Activated naive CD8-positive, alpha-beta T cell (primary cell): ENCODE results near the gene BAG3.

Source experiments
- H3K27ac Mint-ChIP-seq: one replicate; pipeline ENCODE4 v1.8.0; 2021; ENCODE audit warnings: mixed read lengths
- H3K27me3 Mint-ChIP-seq: one replicate; pipeline ENCODE4 v1.8.0; 2021; ENCODE audit warnings: mixed read lengths
- H3K36me3 Mint-ChIP-seq: one replicate; pipeline ENCODE4 v1.8.0; 2021; ENCODE audit warnings: mixed read lengths
- H3K4me1 Mint-ChIP-seq: one replicate; pipeline ENCODE4 v1.8.0; 2021; ENCODE audit warnings: low read depth, mixed read lengths
- H3K4me3 Mint-ChIP-seq: one replicate; pipeline ENCODE4 v1.8.0; 2021; ENCODE audit warnings: mild to moderate bottlenecking, mixed read lengths
- H3K9me3 Mint-ChIP-seq: one replicate; pipeline ENCODE4 v1.8.0; 2021; ENCODE audit warnings: low read depth, mixed read lengths

BAG3 gene

DNA sequence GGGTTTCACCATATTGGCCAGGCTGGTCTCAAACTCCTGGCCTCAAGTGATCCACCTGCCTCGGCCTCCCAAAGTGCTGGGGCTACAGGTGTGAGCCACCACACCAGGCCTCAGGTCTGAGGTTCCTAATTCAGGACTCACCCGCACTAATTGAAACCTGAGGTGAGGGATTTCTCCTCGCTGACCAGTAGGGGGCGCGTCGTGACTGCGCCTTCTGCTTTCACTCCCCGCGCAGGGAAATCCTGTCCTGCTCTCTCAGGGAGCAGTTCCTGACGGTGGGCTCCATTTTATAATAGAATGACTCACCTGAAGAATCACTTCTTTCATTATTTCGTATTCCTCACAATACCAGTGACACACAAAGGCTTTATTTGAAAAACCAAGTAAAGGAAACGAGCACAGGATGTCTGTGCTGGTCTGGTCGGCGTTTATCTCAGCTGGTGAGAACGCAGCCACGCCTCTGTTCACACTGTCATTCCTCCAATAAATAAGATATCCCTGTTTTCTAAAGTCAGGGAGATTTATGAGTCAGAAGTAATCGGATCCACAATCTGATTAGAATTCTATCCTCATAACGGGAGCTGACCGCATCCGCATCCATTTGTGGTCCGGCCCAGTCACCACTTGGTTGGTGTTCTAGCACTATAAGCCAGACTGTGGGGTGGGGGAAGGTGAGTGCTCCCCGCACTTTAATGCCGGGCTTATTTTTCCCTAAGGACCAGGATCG is 35.4 kb downstream of the BAG3 start:
- peak overlapping the region; percentile 86 for H3K27ac Mint-ChIP-seq
- H3K9me3 Mint-ChIP-seq = no peaks in the 10 kb centered on the region
- H3K36me3 Mint-ChIP-seq = peaks cover 3% of the 10 kb centered on the region
- H3K4me1 Mint-ChIP-seq = peaks cover 24% of the 10 kb centered on the region
- H3K27me3 Mint-ChIP-seq = no peaks in the 10 kb centered on the region
- peak overlapping the region; percentile 56 for H3K4me3 Mint-ChIP-seq

DNA sequence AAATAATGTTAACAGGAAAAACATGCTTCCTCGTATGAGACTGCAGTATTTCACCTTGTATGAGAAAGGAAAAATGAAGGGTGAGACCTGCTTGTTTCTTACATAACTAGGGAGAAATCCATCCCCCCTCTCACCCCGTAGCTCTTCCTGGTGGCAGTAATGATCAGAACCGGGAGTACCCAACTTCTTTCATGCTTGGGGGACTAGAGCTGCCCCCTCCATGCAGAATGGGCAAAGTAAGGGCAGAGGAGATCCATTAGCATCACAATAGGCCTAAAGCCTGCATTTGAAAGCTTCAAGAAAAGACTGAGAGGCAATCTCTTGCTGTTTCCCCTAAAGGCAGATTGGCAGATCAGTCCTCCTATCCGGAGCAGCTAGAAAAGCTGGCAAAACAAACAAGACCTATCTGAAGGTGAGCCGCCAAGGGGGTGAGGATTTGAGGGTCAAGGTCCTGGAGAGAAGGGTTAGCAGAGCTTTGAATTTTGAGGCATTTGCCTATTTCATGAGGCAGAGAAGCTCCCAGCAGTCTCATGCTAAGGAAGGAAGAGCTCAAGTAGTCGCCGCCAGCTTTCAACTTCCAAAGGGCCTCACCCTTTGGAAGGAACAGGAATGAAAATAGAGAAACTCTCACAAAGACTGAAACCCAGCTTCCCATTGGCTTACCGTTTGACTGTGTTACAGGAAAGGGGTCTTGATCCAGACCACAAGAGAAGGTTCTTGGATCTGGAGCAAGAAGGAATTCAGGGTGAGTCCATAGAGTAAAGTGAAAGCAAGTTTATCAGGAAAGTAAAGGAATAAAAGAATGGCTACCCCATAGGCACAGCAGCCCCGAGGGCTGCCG is 36.2 kb downstream of the BAG3 start:
- Mint-ChIP-seq H3K4me3 (peak overlapping the region; percentile 56), H3K4me1 (peaks cover 17% of the 10 kb centered on the region), H3K27ac (peak overlapping the region; percentile 86), H3K36me3 (no peaks in the 10 kb centered on the region), H3K27me3 (no peaks in the 10 kb centered on the region), H3K9me3 (no peaks in the 10 kb centered on the region)

DNA sequence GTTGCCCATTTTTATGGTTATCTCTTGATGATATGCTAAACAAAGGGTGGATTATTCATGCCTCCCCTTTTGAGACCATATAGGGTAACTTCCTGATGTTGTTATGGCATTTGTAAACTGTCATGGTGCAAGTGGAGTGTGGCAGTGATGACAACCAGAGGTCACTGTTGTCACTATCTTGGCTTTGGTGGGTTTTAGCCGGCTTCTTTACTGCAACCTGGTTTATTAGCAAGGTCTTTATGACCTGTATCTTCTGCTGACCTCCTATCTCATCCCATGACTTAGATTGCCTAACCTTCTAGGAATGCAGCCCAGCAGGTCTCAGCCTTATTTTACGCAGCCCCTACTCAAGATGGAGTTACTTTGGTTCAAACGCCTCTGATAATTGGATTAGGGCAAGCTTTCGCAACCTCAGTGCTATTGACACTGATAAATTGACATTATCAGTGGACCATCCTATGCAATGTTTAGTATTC is 36.9 kb downstream of the BAG3 start:
- peaks cover 15% of the 10 kb centered on the region for H3K4me1 Mint-ChIP-seq
- H3K4me3 Mint-ChIP-seq = no peak overlapping the region
- H3K27ac Mint-ChIP-seq = no peak overlapping the region
- H3K9me3 Mint-ChIP-seq = no peaks in the 10 kb centered on the region
- no peaks in the 10 kb centered on the region for H3K36me3 Mint-ChIP-seq
- H3K27me3 Mint-ChIP-seq = no peaks in the 10 kb centered on the region

GRCh38 chr10:119689016-119689580 is 37.9 kb downstream of the BAG3 start:
- no peaks in the 10 kb centered on the region for H3K36me3 Mint-ChIP-seq
- no peak overlapping the region for H3K27ac Mint-ChIP-seq
- peaks cover 15% of the 10 kb centered on the region for H3K4me1 Mint-ChIP-seq
- no peak overlapping the region for H3K4me3 Mint-ChIP-seq
- no peaks in the 10 kb centered on the region for H3K9me3 Mint-ChIP-seq
- H3K27me3 Mint-ChIP-seq = no peaks in the 10 kb centered on the region

- no peak overlapping the region for H3K4me3 Mint-ChIP-seq
- no peaks in the 10 kb centered on the region for H3K36me3 Mint-ChIP-seq
- no peaks in the 10 kb centered on the region for H3K9me3 Mint-ChIP-seq
- H3K4me1 Mint-ChIP-seq = peaks cover 10% of the 10 kb centered on the region
- no peak overlapping the region for H3K27ac Mint-ChIP-seq
- no peaks in the 10 kb centered on the region for H3K27me3 Mint-ChIP-seq
These were observed 40.5 kb downstream of the BAG3 start for GRCh38 chr10:119691726-119692125.

DNA sequence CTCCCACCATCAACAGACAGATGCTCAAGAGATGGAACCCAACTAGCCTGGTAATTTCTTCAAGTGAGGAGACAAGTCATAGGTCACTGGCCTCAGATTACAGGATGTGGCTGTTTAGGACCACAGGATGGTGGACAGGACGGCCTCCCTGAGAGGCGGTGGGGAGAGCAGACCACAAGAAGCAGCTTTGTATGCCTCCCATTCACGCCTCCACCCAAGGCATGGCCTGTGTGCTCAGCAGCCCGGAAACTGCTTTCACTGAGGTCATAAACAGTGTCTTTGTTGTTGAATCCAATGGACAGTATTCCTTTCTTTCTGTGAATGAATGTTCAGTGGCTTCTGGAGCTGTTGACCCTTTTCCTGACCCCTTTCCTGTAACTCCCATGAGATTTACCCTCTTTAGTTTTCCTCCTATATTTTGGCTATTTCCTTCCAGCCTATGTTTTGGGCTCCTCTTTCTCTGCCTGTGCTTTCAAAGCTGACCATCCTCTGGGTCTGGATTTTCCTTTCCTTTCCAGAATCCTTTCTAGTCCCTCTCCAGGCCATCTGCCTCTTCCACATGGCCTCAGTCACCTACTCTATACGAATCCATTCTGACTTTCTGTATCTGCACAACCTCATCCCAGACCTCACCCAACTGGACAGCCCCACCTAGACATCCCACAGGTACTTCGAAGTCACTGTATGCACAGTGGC is 42.2 kb downstream of the BAG3 start:
- Mint-ChIP-seq H3K27ac (no peak overlapping the region), H3K27me3 (no peaks in the 10 kb centered on the region), H3K9me3 (no peaks in the 10 kb centered on the region), H3K4me3 (no peak overlapping the region), H3K36me3 (no peaks in the 10 kb centered on the region), H3K4me1 (no peaks in the 10 kb centered on the region)

GRCh38 chr10:119694608-119695007 is 43.4 kb downstream of the BAG3 start:
- Mint-ChIP-seq H3K4me1 (no peaks in the 10 kb centered on the region), H3K27me3 (no peaks in the 10 kb centered on the region), H3K4me3 (no peak overlapping the region), H3K9me3 (no peaks in the 10 kb centered on the region), H3K36me3 (no peaks in the 10 kb centered on the region), H3K27ac (no peak overlapping the region)

GRCh38 chr10:119700321-119700954 is 49.3 kb downstream of the BAG3 start:
- Mint-ChIP-seq H3K4me1 (peaks cover 36% of the 10 kb centered on the region), H3K4me3 (no peak overlapping the region), H3K27me3 (peaks cover 1% of the 10 kb centered on the region), H3K36me3 (peaks cover 8% of the 10 kb centered on the region), H3K9me3 (no peaks in the 10 kb centered on the region), H3K27ac (peak overlapping the region; percentile 61)

DNA sequence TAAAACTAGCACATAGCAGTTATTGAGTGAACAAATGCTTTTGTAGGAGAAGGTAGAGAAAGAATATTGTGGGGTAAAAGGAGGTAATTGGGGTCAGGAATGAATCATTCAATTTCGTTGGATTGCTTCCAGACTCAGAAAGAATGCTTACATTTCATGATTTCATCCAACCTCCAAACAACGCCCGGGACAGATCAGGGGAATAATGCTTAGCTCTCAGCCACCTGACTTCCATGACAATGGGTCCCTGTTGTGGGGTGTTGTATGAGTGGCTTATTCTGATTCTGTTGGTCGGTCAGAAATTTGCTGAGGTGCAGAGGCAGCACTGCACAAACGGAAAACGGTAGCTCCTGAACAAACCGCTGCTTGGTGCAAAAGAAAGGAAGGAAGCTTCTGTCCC is 50.7 kb downstream of the BAG3 start:
- Mint-ChIP-seq H3K36me3 (peaks cover 16% of the 10 kb centered on the region), H3K9me3 (peaks cover 4% of the 10 kb centered on the region), H3K4me3 (no peak overlapping the region), H3K4me1 (peaks cover 50% of the 10 kb centered on the region), H3K27me3 (peaks cover 1% of the 10 kb centered on the region), H3K27ac (peak overlapping the region; percentile 95)

- peak overlapping the region; percentile 66 for H3K4me3 Mint-ChIP-seq
- H3K27me3 Mint-ChIP-seq = peaks cover 1% of the 10 kb centered on the region
- H3K9me3 Mint-ChIP-seq = peaks cover 8% of the 10 kb centered on the region
- H3K27ac Mint-ChIP-seq = peak overlapping the region; percentile 95
- peaks cover 57% of the 10 kb centered on the region for H3K4me1 Mint-ChIP-seq
- peaks cover 21% of the 10 kb centered on the region for H3K36me3 Mint-ChIP-seq
These were observed 51.4 kb downstream of the BAG3 start for GRCh38 chr10:119702583-119702982.

DNA sequence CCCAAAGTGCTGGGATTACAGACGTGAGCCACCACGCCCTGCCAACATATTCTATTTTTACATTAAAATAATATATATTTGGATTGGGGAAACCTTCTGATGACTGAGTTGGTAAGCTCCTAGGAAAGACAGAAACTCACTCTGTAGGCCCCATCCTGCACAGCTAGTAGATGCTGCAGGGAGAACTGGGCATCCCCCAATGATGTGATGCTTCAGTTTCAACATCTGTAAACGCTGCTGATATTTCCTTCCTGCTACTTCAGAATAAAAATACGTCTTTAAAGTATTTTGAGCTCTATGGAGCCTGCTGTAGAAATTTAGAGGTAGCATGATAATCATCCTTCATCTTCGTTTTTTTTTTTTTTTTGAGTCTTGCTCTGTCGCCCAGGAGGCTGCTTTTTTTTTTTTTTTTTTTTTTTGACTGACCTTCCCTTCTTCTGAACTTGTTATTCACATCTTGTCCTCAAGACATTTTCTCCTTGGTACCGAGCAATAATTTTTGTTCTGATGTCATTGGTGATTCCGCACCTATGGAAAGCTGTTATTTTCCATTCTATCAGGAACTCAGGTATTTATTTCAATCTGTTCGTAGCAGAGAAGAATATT is 52.8 kb downstream of the BAG3 start:
- Mint-ChIP-seq H3K27me3 (peaks cover 1% of the 10 kb centered on the region), H3K27ac (peak overlapping the region; percentile 99), H3K4me3 (peak overlapping the region; percentile 75), H3K36me3 (peaks cover 21% of the 10 kb centered on the region), H3K9me3 (peaks cover 9% of the 10 kb centered on the region), H3K4me1 (peaks cover 66% of the 10 kb centered on the region)

DNA sequence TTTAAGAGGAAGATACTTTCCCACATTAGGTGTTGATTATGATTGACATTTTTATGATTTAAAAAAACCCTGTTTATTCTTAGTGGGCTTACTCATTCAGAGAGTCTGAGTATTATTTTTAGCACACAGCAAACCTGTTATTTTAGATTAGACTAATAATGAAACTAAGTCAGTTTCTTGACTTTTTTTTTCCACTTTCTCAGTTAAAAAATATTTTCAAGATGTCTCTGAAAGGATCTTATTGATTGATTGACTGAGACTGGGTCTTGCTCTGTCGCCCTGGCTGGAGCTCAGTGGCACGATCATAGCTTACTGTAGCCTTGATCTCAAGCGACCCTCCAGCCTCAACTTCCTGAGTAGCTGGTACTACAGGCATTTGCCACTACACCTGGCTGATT is 54.3 kb downstream of the BAG3 start:
- peaks cover 21% of the 10 kb centered on the region for H3K36me3 Mint-ChIP-seq

DNA sequence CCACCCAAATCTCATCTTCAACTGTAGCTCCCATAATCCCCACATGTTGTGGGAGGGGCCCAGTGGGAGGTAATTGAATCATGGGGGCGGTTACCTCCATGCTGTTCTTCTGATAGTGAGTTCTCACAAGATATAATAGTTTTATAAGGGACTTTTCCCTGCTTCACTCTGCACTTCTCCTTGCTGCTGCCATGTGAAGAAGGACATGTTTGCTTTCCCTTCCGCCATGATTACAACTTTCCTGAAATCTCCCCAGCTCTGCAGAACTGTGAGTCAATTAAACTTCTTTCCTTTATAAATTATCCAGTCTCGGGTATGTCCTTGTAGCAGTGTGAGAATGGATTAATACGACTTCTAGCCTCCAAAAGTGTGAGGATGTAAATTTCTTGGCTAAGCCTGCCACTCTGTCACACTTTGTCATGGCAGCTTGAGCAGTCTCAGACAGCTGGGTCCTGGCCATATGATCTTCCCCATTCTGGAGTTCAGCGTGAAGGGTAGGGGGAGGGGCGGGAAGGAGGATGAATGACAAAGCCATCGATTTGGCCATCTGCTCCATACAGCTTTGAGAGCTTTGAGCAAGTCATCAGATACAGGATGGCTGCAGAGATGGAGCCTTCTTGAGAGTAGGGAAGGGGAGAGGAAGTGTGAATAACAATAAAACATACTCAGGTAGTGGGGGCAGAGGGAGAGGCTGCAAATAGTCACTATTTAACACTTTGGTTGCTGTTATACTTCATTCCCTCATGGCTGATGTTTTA is 55.5 kb downstream of the BAG3 start:
- Mint-ChIP-seq H3K9me3 (peaks cover 18% of the 10 kb centered on the region), H3K4me3 (peak overlapping the region; percentile 41), H3K27ac (peak overlapping the region; percentile 99), H3K36me3 (peaks cover 25% of the 10 kb centered on the region), H3K4me1 (peaks cover 68% of the 10 kb centered on the region), H3K27me3 (no peaks in the 10 kb centered on the region)

More for the DNA sequence above, 54.3 kb downstream of the BAG3 start:
- H3K27me3 Mint-ChIP-seq = no peaks in the 10 kb centered on the region
- peaks cover 9% of the 10 kb centered on the region for H3K9me3 Mint-ChIP-seq
- H3K4me1 Mint-ChIP-seq = peaks cover 70% of the 10 kb centered on the region
- peak overlapping the region; percentile 75 for H3K4me3 Mint-ChIP-seq
- peak overlapping the region; percentile 99 for H3K27ac Mint-ChIP-seq
